Stimulated activated naive CD8-positive, alpha-beta T cell treated with anti-CD3 and anti-CD28 coated beads, Interleukin-15, amount 100 ng/mL, for 72 hours (primary cell): ENCODE results near the gene RAET1G.
"Not testable (repeated sequence)": the region's sequence is repeated elsewhere in the genome, so short reads cannot be mapped to it uniquely, and the experiment has no call there.

ENCODE experiments used
- ATAC-seq: fragments of 150-1000 bp; cut with Tn5 transposase; 2 replicates; pipeline ENCODE4 v1.10.0; 2021; ENCODE audit warnings: mild to moderate bottlenecking, moderate library complexity
- DNase-seq, 2 donors: peaks; one replicate each; pipeline ENCODE4 v3.0.0; 2021 to 2022
- H3K27ac Mint-ChIP-seq, 2 donors: one replicate each; pipeline ENCODE4 v1.8.0; 2022; ENCODE audit warnings: mild to moderate bottlenecking in 2 of 2, mixed read lengths in 2 of 2, moderate library complexity in 2 of 2
- H3K27me3 Mint-ChIP-seq: one replicate; pipeline ENCODE4 v1.8.0; 2022; ENCODE audit warnings: mixed read lengths
- H3K4me1 Mint-ChIP-seq: one replicate; pipeline ENCODE4 v1.8.0; 2022; ENCODE audit warnings: mild to moderate bottlenecking, mixed read lengths
- H3K4me3 Mint-ChIP-seq, 2 donors: one replicate each; pipeline ENCODE4 v1.8.0; 2022; ENCODE audit warnings: mild to moderate bottlenecking in 2 of 2, mixed read lengths in 2 of 2, moderate library complexity in 1 of 2
- H3K9me3 Mint-ChIP-seq, 2 donors: one replicate each; pipeline ENCODE4 v1.8.0; 2022; ENCODE audit warnings: mixed read lengths in 2 of 2

RAET1G gene, protein sequence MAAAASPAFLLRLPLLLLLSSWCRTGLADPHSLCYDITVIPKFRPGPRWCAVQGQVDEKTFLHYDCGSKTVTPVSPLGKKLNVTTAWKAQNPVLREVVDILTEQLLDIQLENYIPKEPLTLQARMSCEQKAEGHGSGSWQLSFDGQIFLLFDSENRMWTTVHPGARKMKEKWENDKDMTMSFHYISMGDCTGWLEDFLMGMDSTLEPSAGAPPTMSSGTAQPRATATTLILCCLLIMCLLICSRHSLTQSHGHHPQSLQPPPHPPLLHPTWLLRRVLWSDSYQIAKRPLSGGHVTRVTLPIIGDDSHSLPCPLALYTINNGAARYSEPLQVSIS

DNA sequence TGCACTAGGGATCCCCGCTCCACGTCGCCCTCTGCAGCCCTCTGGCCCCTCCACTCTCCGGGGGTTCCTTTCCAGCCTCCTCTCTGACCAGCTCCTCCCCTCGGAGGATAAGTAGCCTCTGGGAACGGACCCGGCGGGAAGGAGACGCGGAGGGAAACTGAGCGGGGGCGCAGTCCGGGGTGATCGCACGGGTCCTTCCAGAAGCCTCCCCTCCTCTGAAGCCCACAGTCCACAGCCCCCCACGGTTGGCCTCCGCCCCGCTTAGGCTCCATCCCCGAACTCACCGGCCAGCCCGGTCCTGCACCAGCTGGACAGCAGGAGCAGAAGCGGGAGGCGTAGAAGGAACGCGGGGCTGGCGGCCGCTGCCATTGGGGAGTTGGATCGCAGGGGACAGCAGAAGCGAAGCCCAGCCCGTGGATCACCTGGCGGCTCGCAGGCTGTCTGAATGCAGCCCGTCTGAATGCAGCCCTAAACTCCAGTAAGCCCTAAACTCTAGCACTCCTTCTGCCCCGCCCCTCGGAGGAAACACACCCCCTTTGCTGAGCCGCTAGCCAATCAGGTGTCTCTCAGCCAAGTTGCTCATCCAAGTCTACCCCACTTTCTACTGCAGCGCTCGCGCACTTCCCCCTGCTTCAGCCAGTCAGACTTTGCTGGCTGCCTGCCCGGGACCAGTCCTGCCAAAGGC, at the start of gene RAET1G:
RAET1G (minus strand) TSS at position 480 of the 685 bp plus-strand sequence; CDS start at position 369, 111 bp downstream.
- Mint-ChIP-seq H3K27me3 (peaks cover 98% of the 10 kb centered on the region), H3K27ac (no peak within 1 kb of the TSS)

DNA sequence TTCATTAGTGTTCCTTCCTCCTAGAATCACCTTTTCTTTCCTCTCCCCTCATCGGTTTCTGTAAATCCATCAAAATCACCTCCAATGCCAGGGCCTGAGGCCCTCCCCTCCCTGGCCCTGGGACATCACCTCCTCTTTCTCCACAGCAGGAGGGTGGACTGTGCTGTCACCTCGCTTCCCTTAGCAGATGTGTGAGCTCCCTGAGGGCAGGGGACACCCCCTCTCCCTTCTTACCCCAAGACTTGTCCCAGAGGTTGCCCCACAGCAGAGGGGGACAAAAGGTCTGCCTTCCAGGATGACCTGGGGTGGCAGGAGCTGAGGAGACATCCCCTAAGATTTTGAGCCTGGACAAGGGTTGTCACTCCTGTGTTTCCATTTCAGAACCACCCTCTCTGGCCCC, 46.7 kb upstream of the RAET1G start:
- H3K27me3 Mint-ChIP-seq = peaks cover 88% of the 10 kb centered on the region
- no peak overlapping the region for H3K4me3 Mint-ChIP-seq
- no peak overlapping the region for H3K27ac Mint-ChIP-seq

More for the DNA sequence above, at the start of gene RAET1G:
- DNase-seq = peak; percentile 78 to 82
- peak; percentile 88 for ATAC-seq
- H3K4me1 Mint-ChIP-seq = peaks cover 42% of the 10 kb centered on the region
- peak within 1 kb of the TSS; percentile 78 to 89 for H3K4me3 Mint-ChIP-seq
- H3K9me3 Mint-ChIP-seq = no peaks in the 10 kb centered on the region

DNA sequence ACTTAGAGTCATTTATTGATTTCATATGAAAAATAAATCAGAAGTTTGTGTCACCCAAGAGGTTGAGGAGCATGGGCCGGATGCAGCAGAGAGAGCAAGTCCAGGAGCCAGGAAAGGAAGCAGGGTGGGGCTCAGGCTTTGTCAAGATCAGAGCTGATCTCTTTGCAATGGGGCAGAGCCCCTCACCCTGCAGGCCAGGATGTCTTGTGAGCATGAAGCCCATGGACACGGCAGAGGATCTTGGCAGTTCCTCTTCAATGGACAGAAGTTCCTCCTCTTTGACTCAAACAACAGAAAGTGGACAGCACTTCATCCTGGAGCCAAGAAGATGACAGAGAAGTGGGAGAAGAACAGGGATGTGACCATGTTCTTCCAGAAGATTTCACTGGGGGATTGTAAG, 46.0 kb upstream of the RAET1G start:
- not testable (repeated sequence) for H3K9me3 Mint-ChIP-seq, ATAC-seq, H3K4me3 Mint-ChIP-seq, H3K27ac Mint-ChIP-seq, DNase-seq
- Mint-ChIP-seq H3K27me3 (peaks cover 88% of the 10 kb centered on the region), H3K4me1 (peaks cover 31% of the 10 kb centered on the region)

More for the DNA sequence above, 46.7 kb upstream of the RAET1G start:
- H3K9me3 Mint-ChIP-seq = no peaks in the 10 kb centered on the region
- no peak for DNase-seq
- no peak for ATAC-seq
- H3K4me1 Mint-ChIP-seq = peaks cover 32% of the 10 kb centered on the region

DNA sequence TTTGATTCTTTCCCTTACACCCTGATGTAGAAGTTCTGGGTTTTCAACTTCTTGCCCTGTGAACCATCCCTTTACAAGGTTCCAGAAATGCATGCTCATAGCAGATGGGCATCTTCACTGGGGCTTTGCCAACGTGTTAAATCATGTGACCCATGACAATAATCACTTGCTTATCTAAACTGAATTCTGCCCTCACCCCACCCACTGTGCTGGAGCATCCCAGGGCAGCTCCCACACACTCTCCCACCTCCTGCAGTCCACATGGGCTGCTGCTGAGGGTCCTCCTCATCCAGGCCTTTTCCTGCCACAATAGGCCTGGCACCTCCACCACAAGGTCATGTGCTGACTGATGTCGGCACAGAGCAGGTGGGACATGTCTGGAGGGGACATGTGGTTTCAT, 45.1 kb upstream of the RAET1G start:
- DNase-seq, H3K9me3 Mint-ChIP-seq, H3K4me3 Mint-ChIP-seq, H3K27ac Mint-ChIP-seq, ATAC-seq: not testable (repeated sequence)
- Mint-ChIP-seq H3K4me1 (peaks cover 40% of the 10 kb centered on the region), H3K27me3 (peaks cover 88% of the 10 kb centered on the region)

DNA sequence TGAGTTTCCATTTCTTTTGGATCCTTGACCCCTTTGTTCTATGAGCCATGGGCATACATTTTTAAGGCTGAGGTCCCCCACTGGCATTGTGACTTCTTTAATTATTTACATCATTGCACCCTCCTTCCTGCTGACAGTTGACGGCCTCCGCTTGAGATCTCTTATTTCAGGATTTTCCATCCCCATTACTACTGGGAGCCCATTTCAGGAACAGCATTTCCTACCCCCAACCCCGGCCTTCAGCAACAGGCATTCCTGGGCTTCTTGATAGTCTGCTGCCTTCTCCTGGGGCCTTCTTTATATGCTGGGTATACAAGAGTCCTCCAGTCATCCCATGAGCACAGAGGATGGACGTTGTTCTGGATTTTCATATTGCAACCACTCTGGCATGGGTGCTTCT, 44.7 kb upstream of the RAET1G start:
- Mint-ChIP-seq H3K27me3 (peaks cover 88% of the 10 kb centered on the region), H3K9me3 (no peaks in the 10 kb centered on the region), H3K27ac (no peak overlapping the region), H3K4me1 (peaks cover 44% of the 10 kb centered on the region), H3K4me3 (no peak overlapping the region)
- no peak for ATAC-seq
- no peak for DNase-seq

DNA sequence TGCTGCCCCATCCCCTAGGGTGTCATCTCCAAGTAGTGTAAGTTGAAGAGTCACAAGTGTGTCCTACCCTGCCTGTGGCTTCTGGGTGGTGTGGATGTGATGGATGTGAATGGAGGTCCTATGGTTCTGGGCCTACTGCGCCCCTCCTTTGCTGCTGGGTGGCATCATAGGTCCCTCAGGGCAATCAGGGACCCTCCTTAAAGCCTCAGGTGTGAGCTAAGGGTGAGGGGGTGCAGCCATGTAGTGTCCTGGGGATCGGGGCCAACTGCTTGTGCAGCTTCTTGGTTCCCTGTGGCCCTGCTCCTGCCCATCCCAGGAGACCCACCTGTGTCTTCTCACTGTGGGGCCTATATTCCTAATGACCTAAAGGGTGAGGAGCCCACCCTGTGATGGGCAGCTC, 43.4 kb upstream of the RAET1G start:
- Mint-ChIP-seq H3K4me1 (peaks cover 54% of the 10 kb centered on the region), H3K27me3 (peaks cover 93% of the 10 kb centered on the region), H3K27ac (peak overlapping the region in 1 of 2 donors; percentile 12)
- H3K9me3 Mint-ChIP-seq, DNase-seq, ATAC-seq, H3K4me3 Mint-ChIP-seq: not testable (repeated sequence)

DNA sequence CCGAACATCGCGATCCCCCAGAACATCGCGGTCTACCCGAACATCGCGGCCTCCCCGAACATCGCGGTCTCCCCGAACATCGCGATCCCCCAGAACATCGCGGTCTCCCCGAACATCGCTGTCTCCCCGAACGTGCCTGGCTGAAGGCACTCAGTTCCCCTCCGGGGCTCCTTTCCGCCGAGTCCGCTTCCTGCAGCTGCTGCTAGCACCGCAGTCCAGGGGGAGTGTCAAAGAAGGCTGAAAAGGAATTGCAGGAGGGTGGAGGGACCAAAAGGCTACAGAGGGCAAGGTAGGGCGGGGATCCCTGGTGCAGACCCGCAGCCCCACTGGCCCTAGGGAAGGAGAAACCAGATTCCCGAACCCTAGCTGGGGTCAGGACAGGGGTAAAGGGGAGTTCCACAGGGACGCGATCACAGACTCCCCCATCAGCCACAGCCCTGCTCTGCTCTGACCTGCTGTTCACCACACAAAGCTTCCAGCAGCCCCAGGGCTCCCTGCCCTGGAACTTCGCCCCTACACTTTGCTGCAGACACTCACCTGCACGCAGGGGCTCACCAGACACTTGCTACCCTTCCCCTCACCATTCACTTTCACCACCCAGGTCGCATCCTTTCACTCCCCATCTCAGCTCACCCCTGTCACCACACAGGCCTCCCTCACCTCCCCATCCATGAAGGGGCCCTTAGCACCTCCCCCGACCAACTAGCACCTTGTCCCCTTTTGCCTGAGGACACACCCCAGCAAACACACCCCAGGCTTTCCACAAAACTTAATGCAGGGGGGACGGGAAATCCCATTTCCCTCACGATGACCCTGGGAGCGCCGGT, 42.5 kb upstream of the RAET1G start:
- peak overlapping the region; percentile 85 for H3K4me3 Mint-ChIP-seq
- ATAC-seq (no peak), DNase-seq (peak; percentile 29 to 32)
- H3K4me1 Mint-ChIP-seq = peaks cover 54% of the 10 kb centered on the region
- no peaks in the 10 kb centered on the region for H3K9me3 Mint-ChIP-seq
- peaks cover 93% of the 10 kb centered on the region for H3K27me3 Mint-ChIP-seq
- peak overlapping the region; percentile 97 to 98 for H3K27ac Mint-ChIP-seq

DNA sequence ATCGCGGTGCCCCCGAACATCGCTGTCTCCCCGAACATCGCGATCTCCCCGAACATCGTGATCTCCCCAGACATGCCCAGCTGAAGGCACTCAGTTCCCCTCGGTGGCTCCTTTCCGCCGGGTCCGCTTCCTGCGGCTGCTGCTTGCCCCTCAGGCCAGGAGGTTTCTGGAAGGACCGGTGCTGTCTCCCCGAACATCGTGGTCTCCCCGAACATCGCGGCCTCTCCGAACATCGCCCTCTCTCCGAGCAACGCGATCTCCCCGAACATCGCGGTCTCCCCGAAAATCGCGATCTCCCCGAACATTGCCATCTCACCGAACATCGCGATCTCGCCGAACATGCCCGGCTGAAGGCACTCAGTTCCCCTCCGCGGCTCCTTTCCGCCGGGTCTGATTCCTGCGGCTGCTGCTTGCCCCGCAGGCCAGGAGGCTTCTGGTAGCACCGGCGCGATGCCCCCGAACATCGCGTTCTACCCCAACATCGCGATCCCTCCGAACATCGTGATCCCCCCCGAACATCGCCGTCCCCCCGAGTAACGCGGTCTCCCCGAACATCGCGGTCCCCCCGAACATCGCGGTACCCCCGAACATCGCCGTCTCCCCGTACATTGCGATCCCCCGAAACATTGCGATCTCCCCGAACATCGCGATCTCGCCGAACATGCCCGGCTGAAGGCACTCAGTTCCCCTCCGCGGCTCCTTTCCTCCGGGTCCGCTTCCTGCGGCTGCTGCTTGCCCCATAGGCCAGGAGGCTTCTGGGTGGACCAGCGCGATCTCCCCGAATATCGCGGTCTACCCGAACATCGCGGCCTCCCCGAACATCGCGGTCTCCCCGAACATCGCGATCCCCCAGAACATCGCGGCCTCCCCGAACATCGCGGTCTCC, 41.6 kb upstream of the RAET1G start:
- H3K9me3 Mint-ChIP-seq = no peaks in the 10 kb centered on the region
- H3K4me1 Mint-ChIP-seq = peaks cover 59% of the 10 kb centered on the region
- DNase-seq = peak; percentile 28 to 34
- H3K27me3 Mint-ChIP-seq = peaks cover 93% of the 10 kb centered on the region
- no peak for ATAC-seq
- peak overlapping the region; percentile 97 to 98 for H3K27ac Mint-ChIP-seq
- H3K4me3 Mint-ChIP-seq = peak overlapping the region; percentile 85

DNA sequence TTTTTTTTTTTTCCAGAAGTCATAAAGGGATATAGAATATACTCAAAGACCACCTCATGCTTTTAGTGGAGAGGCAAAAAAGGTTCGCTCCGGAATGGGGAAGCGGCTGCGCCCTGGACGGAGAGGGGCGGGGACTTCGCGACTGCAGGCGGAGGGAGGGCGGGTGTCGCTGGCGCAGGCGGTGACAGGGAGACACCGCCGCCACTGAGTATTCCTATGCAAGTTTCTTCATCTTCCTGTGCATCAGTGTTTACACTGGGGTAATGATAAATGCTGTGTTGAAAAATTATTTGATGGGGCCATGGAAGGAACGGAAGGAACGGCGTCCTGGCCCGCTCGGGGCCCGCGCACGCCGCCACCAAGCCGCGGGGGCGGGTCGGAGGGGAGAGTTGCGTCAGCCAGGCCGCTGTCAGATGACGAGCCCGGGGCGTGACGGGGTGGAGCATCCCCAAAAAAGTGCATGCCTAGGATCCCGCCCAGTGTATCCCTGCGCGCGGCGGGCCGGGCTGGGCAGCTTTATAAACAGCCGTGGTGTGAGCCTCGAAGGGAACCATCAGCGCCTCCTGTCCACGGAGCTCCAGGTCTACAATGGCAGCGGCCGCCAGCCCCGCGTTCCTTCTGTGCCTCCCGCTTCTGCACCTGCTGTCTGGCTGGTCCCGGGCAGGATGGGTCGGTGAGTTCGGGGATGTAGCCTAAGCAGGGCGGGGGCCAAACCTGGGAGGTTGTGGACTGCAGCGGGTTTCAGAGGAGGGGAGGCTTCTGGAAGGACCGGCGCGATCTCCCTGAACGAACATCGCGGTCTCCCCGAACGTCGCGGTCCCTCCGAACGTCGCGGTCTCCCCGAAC, 40.8 kb upstream of the RAET1G start, which contains the start of gene ULBP1:
ULBP1 (plus strand) TSS at position 482 of the 846 bp plus-strand sequence; CDS start at position 589, 107 bp downstream.
- Mint-ChIP-seq H3K4me3 (peak within 1 kb of the TSS; percentile 85), H3K27me3 (peaks cover 93% of the 10 kb centered on the region), H3K27ac (peak within 1 kb of the TSS; percentile 97 to 98), H3K9me3 (no peaks in the 10 kb centered on the region), H3K4me1 (peaks cover 62% of the 10 kb centered on the region)
- DNase-seq = peak; percentile 85 to 88
- peak; percentile 82 for ATAC-seq

DNA sequence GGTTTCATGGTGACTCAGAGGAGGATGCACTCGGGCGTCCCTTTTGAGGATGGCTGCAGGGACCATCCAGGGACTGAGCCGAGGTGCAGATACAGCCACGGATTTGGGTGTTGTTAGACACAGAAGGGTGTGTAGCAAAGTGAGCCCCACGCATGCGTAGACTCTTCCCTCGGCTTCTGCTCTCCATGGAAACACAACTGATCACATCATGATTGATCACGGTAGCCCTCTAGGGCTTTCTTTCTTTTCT, 40.2 kb upstream of the RAET1G start:
- Mint-ChIP-seq H3K27me3 (peaks cover 93% of the 10 kb centered on the region), H3K4me3 (peak overlapping the region; percentile 85), H3K4me1 (peaks cover 56% of the 10 kb centered on the region), H3K27ac (peak overlapping the region; percentile 97 to 98), H3K9me3 (no peaks in the 10 kb centered on the region)
- peak; percentile 59 to 67 for DNase-seq
- peak; percentile 53 for ATAC-seq

DNA sequence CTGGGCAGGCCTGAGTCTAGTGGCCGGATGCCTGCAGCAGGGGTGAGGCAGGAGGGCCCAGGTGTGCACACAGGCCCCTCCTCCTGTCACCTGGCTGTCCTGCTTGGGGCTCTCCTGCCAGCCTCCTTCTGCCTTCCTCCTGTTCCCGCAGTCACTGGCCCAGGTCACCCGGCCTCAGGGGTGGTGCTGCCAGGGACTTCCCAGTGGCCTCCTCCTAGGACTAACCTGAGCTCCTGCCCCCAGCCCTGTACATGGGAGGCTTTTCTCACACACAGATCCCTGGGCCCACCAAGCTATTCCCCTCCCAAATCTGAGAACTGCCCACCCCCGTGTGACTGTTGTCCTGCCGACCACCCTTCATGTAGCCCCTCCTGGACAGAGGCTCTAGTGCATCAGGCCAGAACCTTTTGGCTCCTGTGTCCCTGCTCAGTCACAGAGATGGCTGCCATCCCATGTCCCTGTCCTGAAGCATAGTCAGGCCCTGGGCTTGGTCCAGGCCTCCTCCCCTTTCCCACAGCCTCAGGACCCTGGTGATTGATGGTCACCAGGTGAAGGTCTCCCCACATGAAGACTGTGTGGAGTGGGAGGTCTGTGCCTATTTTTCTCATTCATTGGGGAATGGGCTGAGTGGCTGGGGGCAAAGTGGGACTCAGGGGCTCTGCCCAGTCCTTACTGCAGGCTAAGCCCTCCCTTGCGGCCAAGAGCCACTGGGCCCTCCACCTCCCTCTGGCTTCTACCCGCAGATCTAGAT, 39.7 kb upstream of the RAET1G start:
- Mint-ChIP-seq H3K27ac (peak overlapping the region; percentile 97 to 98), H3K27me3 (peaks cover 92% of the 10 kb centered on the region), H3K4me1 (peaks cover 54% of the 10 kb centered on the region), H3K9me3 (no peaks in the 10 kb centered on the region), H3K4me3 (peak overlapping the region; percentile 85)
- DNase-seq (no peak), ATAC-seq (no peak)

DNA sequence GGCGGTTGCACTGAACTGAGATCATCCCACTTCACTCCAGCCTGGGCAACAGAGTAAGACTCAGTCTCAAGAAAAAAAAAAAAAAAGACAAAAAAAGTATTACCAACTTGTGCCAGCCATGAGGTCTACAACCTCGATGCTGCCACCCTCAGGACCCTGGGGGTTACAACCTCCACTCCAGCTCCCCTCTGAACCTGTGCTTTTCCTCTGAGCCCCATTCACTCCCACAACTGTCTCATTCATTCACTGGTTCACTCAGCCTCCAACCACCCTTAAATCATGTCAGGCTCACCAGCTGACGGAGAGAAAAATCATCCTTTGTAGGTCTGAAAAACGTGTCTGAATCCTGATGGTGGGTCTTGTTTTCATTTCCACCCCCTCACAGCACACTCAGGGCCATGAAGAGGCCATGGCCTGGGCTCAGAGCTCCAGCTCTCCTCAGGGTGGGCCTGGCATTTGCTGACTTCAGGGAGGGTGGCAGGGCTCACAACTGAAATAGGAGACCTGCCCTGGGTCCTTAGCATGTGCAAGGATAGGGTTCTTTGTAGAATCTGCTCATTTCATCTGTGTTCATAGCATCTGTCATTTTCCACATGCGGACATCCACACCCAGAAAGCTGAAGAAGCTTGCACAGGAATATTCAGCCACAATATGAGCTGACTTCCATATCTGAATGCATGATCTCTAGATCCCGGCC, 39.0 kb upstream of the RAET1G start:
- no peak overlapping the region for H3K27ac Mint-ChIP-seq
- ATAC-seq (peak; percentile 42), DNase-seq (peak; percentile 47 to 59)
- H3K27me3 Mint-ChIP-seq = peaks cover 85% of the 10 kb centered on the region
- H3K4me1 Mint-ChIP-seq = peaks cover 54% of the 10 kb centered on the region
- H3K9me3 Mint-ChIP-seq = no peaks in the 10 kb centered on the region
- H3K4me3 Mint-ChIP-seq = no peak overlapping the region

DNA sequence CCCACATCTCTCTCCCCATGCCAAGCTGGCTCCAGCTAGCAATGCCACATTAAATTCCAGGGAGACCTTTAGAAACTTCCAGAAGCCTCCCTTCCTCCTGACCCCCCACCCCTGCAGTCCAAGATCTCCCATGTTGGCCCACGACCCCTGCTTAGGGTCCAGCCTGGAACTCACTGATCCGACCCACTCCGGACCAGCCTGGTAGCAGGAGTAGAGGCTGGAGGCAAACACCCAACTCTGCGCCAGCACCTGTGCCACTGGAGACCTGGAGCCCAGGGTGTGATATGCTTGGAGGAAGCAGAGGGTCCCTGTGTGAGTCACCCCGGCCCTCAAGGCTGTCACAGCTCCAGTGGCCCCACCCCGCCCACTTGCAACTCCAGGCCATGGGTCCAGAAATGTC, 37.6 kb upstream of the RAET1G start:
- peaks cover 87% of the 10 kb centered on the region for H3K27me3 Mint-ChIP-seq
- peak overlapping the region in 1 of 2 donors; percentile 71 for H3K27ac Mint-ChIP-seq
- peaks cover 46% of the 10 kb centered on the region for H3K4me1 Mint-ChIP-seq
- H3K4me3 Mint-ChIP-seq = no peak overlapping the region
- DNase-seq = no peak
- ATAC-seq = no peak
- H3K9me3 Mint-ChIP-seq = no peaks in the 10 kb centered on the region
